Neural cell (in vitro differentiated cells): ENCODE data around the gene NXPE2. TPM values are rescaled to one million over a fixed set of nuclear protein-coding genes. Genes with fewer than 3 reads are reported as not detected.

Experiments used
- H2AFZ ChIP-seq: fragments of 200-600, 300-800 bp; sonication (generic), shearing (Covaris generic); 2 replicates; pipeline ENCODE4 v1.6.0; 2014; ENCODE audit warnings: low read depth, mild to moderate bottlenecking, antibody characterized with exemption, low read length, moderate library complexity
- H3F3A ChIP-seq: fragments of 200-600 bp; shearing (Covaris generic); 2 replicates; pipeline ENCODE4 v1.6.1; 2016; ENCODE audit warnings: mild to moderate bottlenecking, moderate library complexity, mixed read lengths, antibody characterized with exemption, low read length; ENCODE audit not compliant: insufficient read depth, poor library complexity, severe bottlenecking
- H3K27ac ChIP-seq: fragments of 200-600, 300-800 bp; sonication (generic), shearing (Covaris generic); 2 replicates; pipeline ENCODE4 v1.5.1; 2014; ENCODE audit warnings: mild to moderate bottlenecking, low read length, moderate library complexity
- H3K27me3 ChIP-seq: fragments of 300-800, 200-600 bp; sonication (generic), shearing (Covaris generic); 2 replicates; pipeline ENCODE4 v1.6.0; 2014; ENCODE audit warnings: mild to moderate bottlenecking, low read depth, low read length, moderate library complexity; ENCODE audit not compliant: insufficient read depth
- H3K36me3 ChIP-seq: fragments of 300-800, 200-600 bp; sonication (generic), shearing (Covaris generic); 2 replicates; pipeline ENCODE4 v1.5.1; 2014; ENCODE audit warnings: mild to moderate bottlenecking, antibody characterized with exemption, low read length, moderate library complexity; ENCODE audit not compliant: insufficient read depth
- H3K4me2 ChIP-seq: fragments of 300-800, 200-600 bp; sonication (generic), shearing (Covaris generic); 2 replicates; pipeline ENCODE4 v1.6.0; 2014; ENCODE audit warnings: mild to moderate bottlenecking, low read length
- H3K4me3 ChIP-seq: fragments of 300-800, 200-600 bp; sonication (generic), shearing (Covaris generic); 2 replicates; pipeline ENCODE4 v1.5.1; 2014; ENCODE audit warnings: mild to moderate bottlenecking, low read length, moderate library complexity
- H3K79me2 ChIP-seq: fragments of 200-600 bp; shearing (Covaris generic); replicated peaks from 2 replicates; pipeline ENCODE4 v1.6.0; 2014; ENCODE audit warnings: mild to moderate bottlenecking, low read length, moderate library complexity; ENCODE audit not compliant: insufficient read depth
- H3K9ac ChIP-seq: fragments of 300-800, 200-600 bp; sonication (generic), shearing (Covaris generic); 2 replicates; pipeline ENCODE4 v1.6.1; 2016; ENCODE audit warnings: mild to moderate bottlenecking, low read length, mixed read lengths
- H3K9me2 ChIP-seq: fragments of 200-600 bp; shearing (Covaris generic); 2 replicates; pipeline ENCODE4 v1.6.1; 2016; ENCODE audit warnings: mild to moderate bottlenecking, low read length, mixed read lengths; ENCODE audit not compliant: insufficient read depth
- H3K9me3 ChIP-seq: fragments of 200-600, 300-800 bp; sonication (generic), shearing (Covaris generic); 2 replicates; pipeline ENCODE4 v1.6.1; 2016; ENCODE audit warnings: mild to moderate bottlenecking, mixed run types, low read length, moderate library complexity, mixed read lengths
- H4K20me1 ChIP-seq: fragments of 200-600 bp; shearing (Covaris generic); 2 replicates; pipeline ENCODE4 v1.6.1; 2016; ENCODE audit warnings: mild to moderate bottlenecking, mixed run types; ENCODE audit not compliant: insufficient read depth
- CTCF ChIP-seq: fragments of 450-650 bp; IDR thresholded peaks from 2 replicates; pipeline ENCODE4 v1.5.1; 2014; ENCODE audit warnings: antibody characterized with exemption, mild to moderate bottlenecking, moderate library complexity; ENCODE audit not compliant: poor library complexity, severe bottlenecking
- EZH2 ChIP-seq: fragments of 200-600, 300-800 bp; shearing (Covaris generic), sonication (generic); IDR thresholded peaks from 2 replicates; pipeline ENCODE4 v1.6.1; 2014; ENCODE audit warnings: antibody characterized with exemption, low read length, borderline replicate concordance, mild to moderate bottlenecking; ENCODE audit not compliant: insufficient read depth, poor library complexity, severe bottlenecking
- MXI1 ChIP-seq: fragments of 450-650 bp; conservative IDR thresholded peaks from 2 replicates; pipeline ENCODE4 v1.6.1; 2014; ENCODE audit warnings: antibody characterized with exemption, mild to moderate bottlenecking; ENCODE audit not compliant: poor library complexity, severe bottlenecking
- RAD21 ChIP-seq: fragments of 450-650 bp; conservative IDR thresholded peaks from 2 replicates; pipeline ENCODE4 v1.6.1; 2014; ENCODE audit warnings: antibody characterized with exemption, mild to moderate bottlenecking, moderate library complexity
- SMC3 ChIP-seq: fragments of 450-650 bp; conservative IDR thresholded peaks from 2 replicates; pipeline ENCODE4 v1.6.1; 2014; ENCODE audit warnings: antibody characterized with exemption, mild to moderate bottlenecking, moderate library complexity; ENCODE audit not compliant: poor library complexity
- TAF1 ChIP-seq: IDR thresholded peaks from 2 replicates; pipeline ENCODE4 v1.6.1; 2012; ENCODE audit warnings: low read depth
- polyA plus RNA-seq: library from polyadenylated mRNA; depleted of rRNA; stranded (reverse); fragments of >200 nt; gene quantifications from 2 replicates; pipeline ENCODE4 v1.2.3, GENCODE V29; 2014
- TF ChIP-seq, protein P1 (sequence below): IDR thresholded peaks from 2 replicates; pipeline ENCODE4 v1.6.1; 2012; ENCODE audit warnings: borderline replicate concordance

The NXPE2 gene
- polyA plus RNA-seq, 1 donor from 2014 or later: not detected

GRCh38 chr11:114736806-114737205, 58.5 kb downstream of the NXPE2 start:
- Histone ChIP-seq H4K20me1 (no peaks in the 10 kb centered on the region), H3K9ac (no peak overlapping the region), H3K27ac (no peak overlapping the region), H3K9me2 (no peaks in the 10 kb centered on the region), H2AFZ (no peak overlapping the region), H3K4me3 (no peak overlapping the region), H3K79me2 (no peaks in the 10 kb centered on the region), H3K9me3 (no peaks in the 10 kb centered on the region), H3K36me3 (no peaks in the 10 kb centered on the region), H3K27me3 (no peaks in the 10 kb centered on the region), H3F3A (no peaks in the 10 kb centered on the region), H3K4me2 (no peak overlapping the region)
- TF ChIP-seq MXI1 (no peak), SMC3 (no peak), RAD21 (no peak)

- Histone ChIP-seq H3K9ac (no peak overlapping the region), H3K4me3 (no peak overlapping the region), H3K36me3 (no peaks in the 10 kb centered on the region), H4K20me1 (no peaks in the 10 kb centered on the region), H3K27me3 (no peaks in the 10 kb centered on the region), H3K27ac (no peak overlapping the region), H3F3A (no peaks in the 10 kb centered on the region), H3K9me2 (no peaks in the 10 kb centered on the region), H3K4me2 (no peak overlapping the region), H2AFZ (no peak overlapping the region), H3K9me3 (no peaks in the 10 kb centered on the region), H3K79me2 (no peaks in the 10 kb centered on the region)
- TF ChIP-seq EZH2 (no peak), RAD21 (peak; percentile 71), MXI1 (no peak), CTCF (peak; percentile 66), SMC3 (peak; percentile 74)
Measured at GRCh38 chr11:114738954-114739353, 60.6 kb downstream of the NXPE2 start.

DNA sequence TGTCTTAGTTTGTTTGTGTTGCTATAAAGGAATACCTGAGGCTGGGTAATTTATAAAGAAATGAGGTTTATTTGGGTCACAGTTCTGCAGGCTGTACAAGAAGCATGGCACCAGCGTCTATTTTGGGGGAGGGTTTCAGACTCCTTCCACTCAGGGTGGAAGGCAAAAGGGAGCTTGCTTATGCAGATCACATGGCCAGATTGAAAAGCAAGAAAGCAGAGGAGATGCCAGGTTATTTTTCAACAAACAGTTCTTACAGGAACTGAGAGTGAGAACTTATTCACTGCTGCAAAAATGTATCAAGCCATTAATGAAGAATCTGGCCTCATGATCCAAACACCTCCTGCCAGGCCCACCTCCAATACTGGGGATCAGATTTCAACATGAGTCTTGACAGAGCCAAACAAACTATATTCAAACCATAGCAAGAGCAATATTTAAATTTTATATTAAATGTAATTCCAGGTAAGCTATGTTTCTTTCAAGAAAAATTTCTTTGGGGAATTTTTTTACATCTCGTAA, 66.9 kb downstream of the NXPE2 start:
- Histone ChIP-seq H3K79me2 (no peaks in the 10 kb centered on the region), H3F3A (no peaks in the 10 kb centered on the region), H3K36me3 (no peaks in the 10 kb centered on the region), H2AFZ (no peak overlapping the region), H3K4me2 (no peak overlapping the region), H3K9ac (no peak overlapping the region), H3K27ac (no peak overlapping the region), H3K27me3 (no peaks in the 10 kb centered on the region), H3K9me2 (no peaks in the 10 kb centered on the region), H4K20me1 (no peaks in the 10 kb centered on the region), H3K9me3 (no peaks in the 10 kb centered on the region), H3K4me3 (no peak overlapping the region)
- TF ChIP-seq CTCF (no peak), TAF1 (no peak)
- TF ChIP-seq, protein P1, sequence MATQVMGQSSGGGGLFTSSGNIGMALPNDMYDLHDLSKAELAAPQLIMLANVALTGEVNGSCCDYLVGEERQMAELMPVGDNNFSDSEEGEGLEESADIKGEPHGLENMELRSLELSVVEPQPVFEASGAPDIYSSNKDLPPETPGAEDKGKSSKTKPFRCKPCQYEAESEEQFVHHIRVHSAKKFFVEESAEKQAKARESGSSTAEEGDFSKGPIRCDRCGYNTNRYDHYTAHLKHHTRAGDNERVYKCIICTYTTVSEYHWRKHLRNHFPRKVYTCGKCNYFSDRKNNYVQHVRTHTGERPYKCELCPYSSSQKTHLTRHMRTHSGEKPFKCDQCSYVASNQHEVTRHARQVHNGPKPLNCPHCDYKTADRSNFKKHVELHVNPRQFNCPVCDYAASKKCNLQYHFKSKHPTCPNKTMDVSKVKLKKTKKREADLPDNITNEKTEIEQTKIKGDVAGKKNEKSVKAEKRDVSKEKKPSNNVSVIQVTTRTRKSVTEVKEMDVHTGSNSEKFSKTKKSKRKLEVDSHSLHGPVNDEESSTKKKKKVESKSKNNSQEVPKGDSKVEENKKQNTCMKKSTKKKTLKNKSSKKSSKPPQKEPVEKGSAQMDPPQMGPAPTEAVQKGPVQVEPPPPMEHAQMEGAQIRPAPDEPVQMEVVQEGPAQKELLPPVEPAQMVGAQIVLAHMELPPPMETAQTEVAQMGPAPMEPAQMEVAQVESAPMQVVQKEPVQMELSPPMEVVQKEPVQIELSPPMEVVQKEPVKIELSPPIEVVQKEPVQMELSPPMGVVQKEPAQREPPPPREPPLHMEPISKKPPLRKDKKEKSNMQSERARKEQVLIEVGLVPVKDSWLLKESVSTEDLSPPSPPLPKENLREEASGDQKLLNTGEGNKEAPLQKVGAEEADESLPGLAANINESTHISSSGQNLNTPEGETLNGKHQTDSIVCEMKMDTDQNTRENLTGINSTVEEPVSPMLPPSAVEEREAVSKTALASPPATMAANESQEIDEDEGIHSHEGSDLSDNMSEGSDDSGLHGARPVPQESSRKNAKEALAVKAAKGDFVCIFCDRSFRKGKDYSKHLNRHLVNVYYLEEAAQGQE: no peak
